ENCODE data around the gene SFXN5.

SFXN5 gene

GRCh38 chr2:73080321-73081131, 9.0 kb upstream of the SFXN5 start:
- H3K4me3 Mint-ChIP-seq, result no peak overlapping the region
- no peak overlapping the region for H3K27ac Mint-ChIP-seq (ENCODE audit: low read depth)
- no peaks in the 10 kb centered on the region for H3K27me3 Mint-ChIP-seq
- peaks cover 3% of the 10 kb centered on the region for H3K4me1 Mint-ChIP-seq
- peaks cover 3% of the 10 kb centered on the region for H3K36me3 Mint-ChIP-seq (ENCODE audit: insufficient read depth)
- DNase-seq (ENCODE audit: low spot score in 2 of 2) (no peak), ATAC-seq (replicated peaks; ENCODE audit: extremely low read depth, poor library complexity, severe bottlenecking) (no peak)
- no peaks in the 10 kb centered on the region for H3K9me3 Mint-ChIP-seq

GRCh38 chr2:73079636-73080035, 8.1 kb upstream of the SFXN5 start:
- H3K4me1 Mint-ChIP-seq, result no peaks in the 10 kb centered on the region
- no peak overlapping the region for H3K4me3 Mint-ChIP-seq
- H3K27ac Mint-ChIP-seq (ENCODE audit: low read depth), result peak overlapping the region; percentile 50
- no peak for DNase-seq (ENCODE audit: low spot score in 2 of 2)
- no peaks in the 10 kb centered on the region for H3K27me3 Mint-ChIP-seq
- ATAC-seq (replicated peaks; ENCODE audit: extremely low read depth, poor library complexity, severe bottlenecking), result no peak
- no peaks in the 10 kb centered on the region for H3K9me3 Mint-ChIP-seq
- peaks cover 3% of the 10 kb centered on the region for H3K36me3 Mint-ChIP-seq (ENCODE audit: insufficient read depth)

DNA sequence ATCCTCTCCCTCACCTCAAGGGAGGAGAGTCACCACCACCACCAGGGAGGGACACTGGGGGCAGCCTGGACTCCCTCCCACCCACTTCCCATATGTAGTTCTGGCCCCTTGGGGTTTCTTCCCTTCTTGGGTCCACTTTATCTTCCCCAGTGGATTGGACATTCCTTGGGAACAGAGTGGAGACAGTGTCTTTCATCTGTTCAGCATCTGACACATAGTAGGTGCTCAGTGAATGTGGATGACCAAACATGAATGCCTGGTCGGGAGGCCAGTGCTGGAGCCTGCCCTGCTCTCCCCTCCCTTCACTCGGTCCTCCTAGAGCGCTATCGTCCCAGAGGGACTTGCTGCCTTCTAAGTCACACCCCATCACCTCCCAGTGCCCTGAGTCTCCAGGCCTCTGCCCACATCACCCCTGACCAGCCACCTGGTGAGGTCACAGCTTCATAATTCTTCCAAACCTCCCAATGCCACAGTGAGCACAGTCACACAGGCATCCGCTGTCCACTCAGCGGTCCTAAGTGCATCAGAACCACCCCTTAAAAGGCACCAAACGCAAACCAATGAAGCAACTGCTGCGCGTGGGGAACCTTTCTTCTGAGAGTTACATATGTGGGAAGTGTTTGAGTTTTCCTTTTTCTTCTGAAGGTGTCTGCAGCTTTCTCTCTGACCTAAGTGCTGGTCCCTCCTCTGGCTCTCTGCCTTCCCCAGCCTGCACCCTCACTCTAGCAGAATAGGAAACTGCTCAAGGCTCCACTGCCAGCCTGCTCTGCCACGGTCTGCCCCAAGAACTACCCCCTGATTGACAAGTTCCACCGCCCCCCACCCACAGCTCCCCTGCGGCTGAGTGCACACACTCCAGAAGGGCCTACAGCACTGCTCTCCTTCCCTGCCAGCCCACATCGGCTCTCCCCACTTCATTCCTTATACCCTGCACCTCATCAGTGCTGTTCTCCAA, 7.2 kb upstream of the SFXN5 start:
- Mint-ChIP-seq H3K4me1 (no peaks in the 10 kb centered on the region), H3K27me3 (no peaks in the 10 kb centered on the region), H3K27ac (ENCODE audit: low read depth) (peak overlapping the region; percentile 50), H3K36me3 (ENCODE audit: insufficient read depth) (peaks cover 3% of the 10 kb centered on the region), H3K4me3 (no peak overlapping the region), H3K9me3 (no peaks in the 10 kb centered on the region)
- DNase-seq (ENCODE audit: low spot score in 2 of 2) (no peak), ATAC-seq (replicated peaks; ENCODE audit: extremely low read depth, poor library complexity, severe bottlenecking) (no peak)

DNA sequence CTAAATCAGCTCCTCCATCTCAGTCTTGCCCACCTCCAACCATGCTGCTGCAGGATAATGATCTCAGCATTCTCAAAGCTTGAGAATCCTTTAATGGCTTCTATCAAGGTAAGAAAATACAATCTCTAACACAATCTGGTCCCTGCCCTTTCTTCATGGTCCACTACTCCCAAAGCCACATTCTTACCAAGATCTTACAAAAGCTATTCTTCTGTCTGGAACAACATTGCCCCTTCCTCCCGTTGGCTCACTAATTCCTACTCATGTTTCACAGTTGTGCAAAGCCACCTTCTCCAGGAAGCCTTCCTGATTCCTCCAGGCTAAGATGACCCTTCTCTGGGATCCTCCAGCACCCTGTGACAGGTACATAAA, 5.9 kb upstream of the SFXN5 start:
- Mint-ChIP-seq H3K36me3 (ENCODE audit: insufficient read depth) (peaks cover 3% of the 10 kb centered on the region), H3K4me3 (no peak overlapping the region), H3K4me1 (no peaks in the 10 kb centered on the region), H3K9me3 (no peaks in the 10 kb centered on the region), H3K27me3 (no peaks in the 10 kb centered on the region), H3K27ac (ENCODE audit: low read depth) (no peak overlapping the region)
- DNase-seq (ENCODE audit: low spot score in 2 of 2), result no peak
- ATAC-seq (replicated peaks; ENCODE audit: extremely low read depth, poor library complexity, severe bottlenecking), result no peak

GRCh38 chr2:73076701-73077423, 5.3 kb upstream of the SFXN5 start:
- H3K36me3 Mint-ChIP-seq (ENCODE audit: insufficient read depth), result peaks cover 6% of the 10 kb centered on the region
- H3K27me3 Mint-ChIP-seq, result no peaks in the 10 kb centered on the region
- no peaks in the 10 kb centered on the region for H3K9me3 Mint-ChIP-seq
- H3K4me3 Mint-ChIP-seq, result no peak overlapping the region
- H3K27ac Mint-ChIP-seq (ENCODE audit: low read depth), result no peak overlapping the region
- ATAC-seq (replicated peaks; ENCODE audit: extremely low read depth, poor library complexity, severe bottlenecking) (no peak), DNase-seq (ENCODE audit: low spot score in 2 of 2) (no peak)
- H3K4me1 Mint-ChIP-seq, result peaks cover 5% of the 10 kb centered on the region

DNA sequence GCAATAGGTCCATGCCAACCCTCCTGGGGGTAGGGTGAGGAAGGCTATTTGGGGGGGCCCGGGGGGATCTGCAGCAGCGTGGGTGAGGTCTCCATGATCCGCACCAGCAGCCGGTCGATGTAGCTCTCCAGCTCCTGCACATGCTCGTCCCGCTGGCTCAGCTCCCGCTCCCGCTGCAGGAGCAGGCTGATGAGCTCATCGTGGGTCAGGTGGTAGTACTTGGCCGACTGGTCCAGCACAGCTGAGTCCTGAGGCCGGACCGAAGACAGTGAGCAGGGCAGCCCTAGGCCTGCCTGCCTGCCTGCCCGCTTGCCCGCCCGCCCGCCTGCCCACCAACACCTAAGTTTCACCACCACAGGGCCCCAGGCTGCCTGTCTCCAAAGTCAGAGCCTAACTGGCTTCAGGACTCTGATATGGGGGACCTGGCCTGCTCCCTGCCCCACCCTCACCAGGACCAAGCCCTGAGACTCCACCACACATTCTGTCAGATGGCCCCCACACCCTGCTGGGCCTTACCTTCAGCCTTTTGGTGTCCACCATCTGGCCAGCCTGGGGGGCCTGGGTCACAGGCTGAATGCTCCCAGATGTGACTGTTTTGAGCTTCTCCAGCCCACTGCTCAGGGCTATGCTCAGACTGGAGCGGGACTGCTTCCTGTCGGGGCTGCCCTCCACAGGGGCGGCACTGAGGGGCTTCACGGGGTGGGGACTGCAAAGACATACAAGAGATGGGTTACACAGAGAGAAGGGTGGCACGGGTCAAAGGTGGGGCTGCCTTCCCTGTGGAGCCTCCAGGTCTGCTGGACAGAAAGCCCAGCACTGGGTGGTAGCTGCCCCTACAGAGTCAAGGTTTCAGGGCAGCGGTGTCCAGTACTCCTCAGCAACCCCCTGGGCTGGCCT, 4.2 kb upstream of the SFXN5 start:
- Mint-ChIP-seq H3K27ac (ENCODE audit: low read depth) (no peak overlapping the region), H3K4me3 (no peak overlapping the region), H3K4me1 (peaks cover 8% of the 10 kb centered on the region), H3K9me3 (no peaks in the 10 kb centered on the region), H3K36me3 (ENCODE audit: insufficient read depth) (peaks cover 13% of the 10 kb centered on the region), H3K27me3 (no peaks in the 10 kb centered on the region)
- DNase-seq (ENCODE audit: low spot score in 2 of 2) (no peak), ATAC-seq (replicated peaks; ENCODE audit: extremely low read depth, poor library complexity, severe bottlenecking) (no peak)

GRCh38 chr2:73074110-73075069, 2.9 kb upstream of the SFXN5 start:
- peaks cover 16% of the 10 kb centered on the region for H3K36me3 Mint-ChIP-seq (ENCODE audit: insufficient read depth)
- H3K4me3 Mint-ChIP-seq, result no peak overlapping the region
- peaks cover 18% of the 10 kb centered on the region for H3K4me1 Mint-ChIP-seq
- no peak for ATAC-seq (replicated peaks; ENCODE audit: extremely low read depth, poor library complexity, severe bottlenecking)
- no peak overlapping the region for H3K27ac Mint-ChIP-seq (ENCODE audit: low read depth)
- no peaks in the 10 kb centered on the region for H3K9me3 Mint-ChIP-seq
- DNase-seq (ENCODE audit: low spot score in 2 of 2), result no peak
- no peaks in the 10 kb centered on the region for H3K27me3 Mint-ChIP-seq

DNA sequence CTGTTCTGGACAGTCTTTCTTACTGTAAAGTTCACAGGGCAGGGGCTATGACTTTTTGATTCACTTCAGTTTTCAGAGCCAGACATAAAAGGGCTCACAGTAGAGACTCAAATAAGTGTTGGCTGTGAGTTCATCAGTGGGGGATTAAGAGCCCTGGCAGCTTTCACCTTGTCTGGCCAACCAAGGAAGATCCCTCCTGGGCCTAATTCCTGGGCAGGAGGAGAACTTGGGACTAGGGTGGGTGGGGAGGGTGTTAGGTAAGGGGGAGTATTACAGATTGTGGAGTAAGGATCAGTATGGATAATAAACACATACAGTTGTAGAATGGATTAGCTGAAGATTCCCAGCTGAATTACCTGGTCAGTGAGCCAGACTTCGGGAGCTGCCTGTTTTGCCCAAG, 904 bp upstream of the SFXN5 start:
- Mint-ChIP-seq H3K27me3 (no peaks in the 10 kb centered on the region), H3K9me3 (no peaks in the 10 kb centered on the region), H3K4me3 (peak overlapping the region; percentile 93), H3K36me3 (ENCODE audit: insufficient read depth) (peaks cover 16% of the 10 kb centered on the region), H3K27ac (ENCODE audit: low read depth) (no peak overlapping the region), H3K4me1 (peaks cover 28% of the 10 kb centered on the region)
- ATAC-seq (replicated peaks; ENCODE audit: extremely low read depth, poor library complexity, severe bottlenecking) (no peak), DNase-seq (ENCODE audit: low spot score in 2 of 2) (no peak)

DNA sequence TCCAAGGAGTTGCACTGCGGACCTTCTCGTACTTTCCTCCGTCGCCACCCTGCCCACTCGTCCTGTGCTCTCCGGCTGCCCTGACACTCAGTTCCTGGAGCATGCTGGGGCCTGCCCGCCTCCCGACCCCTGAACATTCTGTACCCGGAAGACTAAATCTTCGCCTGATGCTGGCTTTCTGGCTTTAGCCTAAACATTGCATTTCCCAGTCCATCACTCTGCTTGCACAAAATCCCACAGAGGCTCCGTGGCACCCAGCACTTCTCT, 550 bp upstream of the SFXN5 start:
- no peak overlapping the region for H3K27ac Mint-ChIP-seq (ENCODE audit: low read depth)
- no peak for DNase-seq (ENCODE audit: low spot score in 2 of 2)

GRCh38 chr2:73070643-73071359, 711 bp downstream of the SFXN5 start:
- peaks cover 12% of the 10 kb centered on the region for H3K36me3 Mint-ChIP-seq (ENCODE audit: insufficient read depth)
- no peaks in the 10 kb centered on the region for H3K9me3 Mint-ChIP-seq
- ATAC-seq (replicated peaks; ENCODE audit: extremely low read depth, poor library complexity, severe bottlenecking) (no peak), DNase-seq (ENCODE audit: low spot score in 2 of 2) (peak in 1 of 2 donors; percentile 25)
- no peaks in the 10 kb centered on the region for H3K27me3 Mint-ChIP-seq
- H3K4me3 Mint-ChIP-seq, result peak overlapping the region; percentile 93
- peak overlapping the region; percentile 92 for H3K27ac Mint-ChIP-seq (ENCODE audit: low read depth)
- peaks cover 28% of the 10 kb centered on the region for H3K4me1 Mint-ChIP-seq

More for the DNA sequence above, 550 bp upstream of the SFXN5 start:
- ATAC-seq (replicated peaks; ENCODE audit: extremely low read depth, poor library complexity, severe bottlenecking), result no peak
- peaks cover 16% of the 10 kb centered on the region for H3K36me3 Mint-ChIP-seq (ENCODE audit: insufficient read depth)
- peaks cover 28% of the 10 kb centered on the region for H3K4me1 Mint-ChIP-seq
- no peaks in the 10 kb centered on the region for H3K27me3 Mint-ChIP-seq
- no peaks in the 10 kb centered on the region for H3K9me3 Mint-ChIP-seq
- peak overlapping the region; percentile 93 for H3K4me3 Mint-ChIP-seq
